ENCODE data around the gene NPC2.

DNA sequence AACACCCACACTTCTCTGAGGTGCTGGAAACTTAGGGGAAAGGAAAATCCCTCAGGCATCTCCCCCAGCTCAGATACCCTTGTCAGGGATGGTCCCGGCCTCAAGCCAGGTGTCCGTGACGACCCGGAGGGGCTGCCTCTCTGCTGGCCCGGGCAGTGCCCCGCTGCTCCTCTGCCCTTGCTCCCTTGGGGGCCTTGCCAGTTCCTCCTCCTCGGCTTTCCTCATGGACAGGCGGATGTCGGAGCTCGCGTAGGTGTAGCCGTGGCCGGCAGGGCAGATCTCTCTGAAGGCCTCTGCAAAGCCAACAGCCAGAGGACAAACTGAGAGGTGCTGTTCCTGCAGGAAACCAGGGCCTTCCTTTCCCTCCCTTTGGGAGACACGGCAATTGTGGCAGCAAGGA is 35.3 kb upstream of the NPC2 start:
- TF ChIP-seq POLR2A (IDR thresholded peaks at IDR 0.05; ENCODE audit: low read depth, low read length) (no peak), POLR2AphosphoS5 (IDR thresholded peaks at IDR 0.05; ENCODE audit: low read depth, low read length) (no peak)

Measured in GM12892 (cell line).